BJ (cell line): Measurements from ENCODE around the gene ABCA13. TPM values are rescaled to one million over a fixed set of nuclear protein-coding genes. Genes with fewer than 3 reads are reported as not detected.

Experiments used
- CTCF ChIA-PET: fragments of 350-600 bp; formaldehyde crosslinking; extraction: SDS; loops from one replicate; lab custom pipeline; 2021; ENCODE audit warnings: antibody characterized with exemption, inconsistent platforms; lab: Yijun Ruan, JAX
- POLR2A ChIA-PET: fragments of 300-600 bp; sonication (Branson Sonifier 250); formaldehyde crosslinking; extraction: SDS; loops from one replicate; lab custom pipeline; 2021; ENCODE audit warnings: antibody characterized with exemption; lab: Charles Lee
- DNase-seq: peaks from one replicate; pipeline ENCODE4 v3.0.0-alpha.2; 2011; ENCODE audit warnings: low read depth
- H3K27me3 ChIP-seq: 2 replicates; pipeline ENCODE4 v1.6.0; 2011; ENCODE audit warnings: low read length; ENCODE audit not compliant: control insufficient read depth, insufficient read depth
- H3K36me3 ChIP-seq: 2 replicates; pipeline ENCODE4 v1.5.1; 2011; ENCODE audit warnings: low read length; ENCODE audit not compliant: control insufficient read depth, insufficient read depth
- H3K4me3 ChIP-seq: 2 replicates; pipeline ENCODE4 v1.5.1; 2011; ENCODE audit warnings: low read depth, mild to moderate bottlenecking, control low read depth, low read length
- polyA plus RNA-seq: library from polyadenylated mRNA; depleted of rRNA; stranded (reverse); fragments of >200 nt; gene quantifications from 2 replicates; pipeline ENCODE4 v1.2.3, GENCODE V29; 2011
- TF ChIP-seq, protein P1 (sequence below): IDR thresholded peaks from 2 replicates; pipeline ENCODE4 v1.5.1; 2011; ENCODE audit warnings: low read depth, mild to moderate bottlenecking, control low read depth, inconsistent platforms, low read length, moderate library complexity; ENCODE audit not compliant: insufficient read depth

The ABCA13 gene
- polyA plus RNA-seq, 1 experiment = 0.15 TPM

- H3K27me3 ChIP-seq = no peaks in the 10 kb centered on the region
- no peaks in the 10 kb centered on the region for H3K36me3 ChIP-seq
- CTCF ChIA-PET = no interaction called here
- TF ChIP-seq, protein P1, sequence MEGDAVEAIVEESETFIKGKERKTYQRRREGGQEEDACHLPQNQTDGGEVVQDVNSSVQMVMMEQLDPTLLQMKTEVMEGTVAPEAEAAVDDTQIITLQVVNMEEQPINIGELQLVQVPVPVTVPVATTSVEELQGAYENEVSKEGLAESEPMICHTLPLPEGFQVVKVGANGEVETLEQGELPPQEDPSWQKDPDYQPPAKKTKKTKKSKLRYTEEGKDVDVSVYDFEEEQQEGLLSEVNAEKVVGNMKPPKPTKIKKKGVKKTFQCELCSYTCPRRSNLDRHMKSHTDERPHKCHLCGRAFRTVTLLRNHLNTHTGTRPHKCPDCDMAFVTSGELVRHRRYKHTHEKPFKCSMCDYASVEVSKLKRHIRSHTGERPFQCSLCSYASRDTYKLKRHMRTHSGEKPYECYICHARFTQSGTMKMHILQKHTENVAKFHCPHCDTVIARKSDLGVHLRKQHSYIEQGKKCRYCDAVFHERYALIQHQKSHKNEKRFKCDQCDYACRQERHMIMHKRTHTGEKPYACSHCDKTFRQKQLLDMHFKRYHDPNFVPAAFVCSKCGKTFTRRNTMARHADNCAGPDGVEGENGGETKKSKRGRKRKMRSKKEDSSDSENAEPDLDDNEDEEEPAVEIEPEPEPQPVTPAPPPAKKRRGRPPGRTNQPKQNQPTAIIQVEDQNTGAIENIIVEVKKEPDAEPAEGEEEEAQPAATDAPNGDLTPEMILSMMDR = no peak
- no peak for DNase-seq
- H3K4me3 ChIP-seq = no peak overlapping the region
- POLR2A ChIA-PET = no interaction called here
These were observed 284.1 kb downstream of the ABCA13 start for GRCh38 chr7:48455363-48455762.

DNA sequence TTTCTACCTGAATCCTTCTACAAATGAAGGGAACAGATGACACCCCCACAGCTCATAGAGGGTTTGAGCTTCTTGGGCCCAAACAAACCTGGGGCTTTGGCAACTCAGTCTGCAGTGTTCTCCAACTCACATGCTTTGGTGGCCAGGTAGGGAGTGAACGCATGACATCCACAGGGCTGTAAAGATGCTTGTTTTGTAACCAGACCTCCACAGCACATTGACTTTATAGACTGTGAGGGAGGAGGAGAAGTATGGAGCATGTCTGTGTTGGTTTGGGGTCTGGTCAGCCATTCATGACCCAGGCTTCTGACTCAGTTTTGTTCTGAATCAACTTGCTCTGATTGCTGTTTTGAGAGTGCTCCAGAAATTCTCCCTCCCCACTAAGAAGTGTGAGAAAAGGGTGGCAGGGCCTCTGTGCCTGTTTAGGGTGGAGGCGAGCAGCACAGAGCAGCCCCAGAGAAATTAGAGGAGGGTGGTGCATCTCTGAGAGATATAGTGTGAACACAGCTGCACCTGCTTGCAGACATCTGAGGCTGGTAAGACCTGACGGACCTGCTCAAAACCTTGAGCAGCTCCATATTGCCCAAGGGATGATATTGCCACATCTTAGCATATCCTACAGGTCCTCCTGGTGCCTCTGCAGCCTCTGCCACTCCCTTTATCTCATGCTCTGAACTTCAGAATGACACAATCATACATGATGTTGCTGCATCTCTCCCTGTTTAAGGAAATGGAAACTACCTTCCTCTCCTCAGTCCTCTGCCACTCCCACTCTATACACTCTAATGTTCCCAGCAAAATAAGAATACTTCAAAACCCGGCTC lies 287.7 kb downstream of the ABCA13 start:
- H3K36me3 ChIP-seq = no peaks in the 10 kb centered on the region

DNA sequence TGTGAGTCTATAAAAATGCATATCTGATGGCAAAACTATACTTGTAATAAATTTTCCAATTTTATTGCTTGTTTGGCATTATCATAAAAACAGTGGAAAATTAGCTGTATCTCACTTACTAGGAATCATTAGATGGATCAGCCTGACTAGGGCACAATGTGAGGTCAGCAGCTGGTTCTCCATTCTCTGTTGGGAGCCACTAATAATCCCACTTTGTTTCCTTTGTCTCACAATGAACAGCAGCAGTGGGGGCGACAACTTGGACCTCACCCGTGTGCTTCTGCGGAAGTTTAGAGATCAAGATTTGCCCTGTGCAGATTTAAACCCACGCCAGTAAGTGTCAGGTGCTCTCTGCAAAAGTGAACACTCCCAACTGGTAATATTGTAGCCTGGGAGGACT lies 295.5 kb downstream of the ABCA13 start:
- Histone ChIP-seq H3K4me3 (no peak overlapping the region), H3K27me3 (no peaks in the 10 kb centered on the region), H3K36me3 (no peaks in the 10 kb centered on the region)
- CTCF ChIA-PET = no interaction called here
- POLR2A ChIA-PET = no interaction called here
- DNase-seq = no peak
- TF ChIP-seq, protein P1 = no peak

More for the DNA sequence above, 287.7 kb downstream of the ABCA13 start:
- POLR2A ChIA-PET = no interaction called here
- DNase-seq = no peak
- TF ChIP-seq, protein P1 = no peak
- CTCF ChIA-PET = no interaction called here
- Histone ChIP-seq H3K27me3 (no peaks in the 10 kb centered on the region), H3K4me3 (no peak overlapping the region)

DNA sequence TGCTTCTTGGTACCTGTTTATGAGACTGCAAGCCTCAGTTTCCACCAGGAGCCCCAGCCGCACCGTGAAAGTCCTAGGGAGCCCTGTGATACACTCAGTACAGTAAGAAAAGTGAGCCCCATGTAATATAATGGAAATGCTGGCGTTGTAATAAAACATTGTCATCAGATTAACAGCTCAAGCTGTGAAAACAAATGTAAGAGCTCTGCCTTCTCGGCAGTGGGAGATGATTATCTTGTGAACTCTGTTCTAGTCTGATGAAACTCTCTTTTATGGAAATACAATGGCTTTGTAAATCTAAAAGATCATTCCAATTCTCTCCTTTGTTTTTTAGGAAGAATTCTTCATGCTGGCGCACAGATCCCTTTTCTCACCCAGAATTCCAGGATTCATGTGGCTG lies 299.9 kb downstream of the ABCA13 start:
- DNase-seq = no peak
- ChIA-PET POLR2A (no interaction called here), CTCF (no interaction called here)
- H3K36me3 ChIP-seq = no peaks in the 10 kb centered on the region
- H3K4me3 ChIP-seq = no peak overlapping the region
- H3K27me3 ChIP-seq = no peaks in the 10 kb centered on the region
- TF ChIP-seq, protein P1 = no peak

DNA sequence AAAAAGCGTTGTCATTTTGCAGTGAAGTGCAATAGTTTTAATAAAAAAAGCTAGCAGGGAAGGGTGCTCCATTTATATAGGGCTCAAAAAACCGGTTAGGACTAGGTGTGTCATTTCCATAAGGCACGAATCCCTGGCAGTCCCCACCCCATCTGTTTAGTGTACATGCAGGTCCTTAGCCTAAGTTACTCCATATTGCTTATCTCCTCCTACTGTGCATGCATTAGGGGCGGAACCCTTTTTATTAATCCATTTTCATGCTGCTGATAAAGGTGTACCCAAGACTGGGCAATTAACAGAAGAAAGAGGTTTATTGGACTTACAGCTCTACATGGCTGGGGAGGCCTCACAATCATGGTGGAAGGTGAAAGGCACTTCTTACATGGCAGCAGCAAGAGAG lies 301.4 kb downstream of the ABCA13 start:
- no peak for DNase-seq
- Histone ChIP-seq H3K4me3 (no peak overlapping the region), H3K36me3 (no peaks in the 10 kb centered on the region), H3K27me3 (no peaks in the 10 kb centered on the region)
- CTCF ChIA-PET = no interaction called here
- TF ChIP-seq, protein P1 = no peak
- POLR2A ChIA-PET = no interaction called here
